Measurements from ENCODE around the gene SCAMP3.
"Not testable (repeated sequence)": the region's sequence is repeated elsewhere in the genome, so short reads cannot be mapped to it uniquely, and the experiment has no call there.

SCAMP3 gene

DNA sequence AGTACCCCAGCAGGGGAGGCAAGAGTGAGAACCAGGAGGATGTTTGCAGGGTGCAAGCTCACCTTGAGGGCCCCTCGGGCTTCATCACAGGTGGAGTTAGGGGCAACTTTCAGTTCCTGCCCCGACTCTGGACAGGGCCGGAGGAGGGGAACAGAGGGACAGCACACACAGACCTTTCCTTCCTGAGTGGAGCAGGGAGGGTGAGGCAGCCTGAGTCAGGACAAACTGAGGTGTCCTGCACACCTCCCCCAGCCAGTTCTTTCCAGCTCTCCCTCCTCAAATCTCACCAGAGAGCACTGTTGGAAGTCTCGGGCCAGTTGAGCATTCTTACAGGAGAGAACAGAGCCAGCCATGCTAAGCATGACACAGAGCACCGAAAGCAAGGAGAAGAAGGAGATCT, 8.4 kb downstream of the SCAMP3 start:
- WGBS = 85% methylated on average over 5 of the region's 5 CpGs
- Histone ChIP-seq H3K27me3 (ENCODE audit: insufficient read depth, low read length) (no peaks in the 10 kb centered on the region), H3K36me3 (ENCODE audit: insufficient read depth, low read length) (peaks cover 18% of the 10 kb centered on the region), H3K4me3 (ENCODE audit: low read length) (peak overlapping the region; percentile 79), H3K9ac (ENCODE audit: low read depth, low read length) (no peak overlapping the region), H3K4me1 (ENCODE audit: insufficient read depth, low read length) (peaks cover 12% of the 10 kb centered on the region; the same call in 1 of the 2 replicates), H3K9me3 (ENCODE audit: insufficient read depth, low read depth, low read length) (no peaks in the 10 kb centered on the region), H3K27ac (ENCODE audit: low read depth, low read length) (no peak overlapping the region)

DNA sequence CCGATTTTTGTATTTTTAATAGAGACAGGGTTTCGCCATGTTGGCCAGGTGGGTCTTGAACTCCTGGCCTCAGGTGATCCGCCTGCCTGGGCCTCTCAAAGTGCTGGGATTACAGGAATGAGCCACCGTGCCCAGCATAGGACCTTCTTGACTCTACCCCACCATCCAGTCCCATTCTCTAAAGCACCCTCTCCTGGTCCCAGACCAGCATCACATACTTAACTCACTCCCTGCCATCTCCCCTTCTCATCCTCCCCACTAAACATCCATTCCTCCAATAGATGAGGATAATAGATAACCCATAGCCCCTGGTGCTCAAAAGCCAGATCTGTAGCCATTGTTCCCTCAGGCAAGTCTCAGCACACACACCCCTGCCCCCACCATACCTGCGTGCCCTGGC, 9.0 kb downstream of the SCAMP3 start:
- no peaks in the 10 kb centered on the region for H3K27me3 ChIP-seq (ENCODE audit: insufficient read depth, low read length)
- 88% methylated on average over 5 of the region's 5 CpGs for WGBS
- peaks cover 17% of the 10 kb centered on the region for H3K36me3 ChIP-seq (ENCODE audit: insufficient read depth, low read length)
- peaks cover 12% of the 10 kb centered on the region; the same call in 1 of the 2 replicates for H3K4me1 ChIP-seq (ENCODE audit: insufficient read depth, low read length)
- no peaks in the 10 kb centered on the region for H3K9me3 ChIP-seq (ENCODE audit: insufficient read depth, low read depth, low read length)
- no peak overlapping the region for H3K27ac ChIP-seq (ENCODE audit: low read depth, low read length)
- H3K9ac ChIP-seq (ENCODE audit: low read depth, low read length) = no peak overlapping the region
- no peak overlapping the region for H3K4me3 ChIP-seq (ENCODE audit: low read length)

DNA sequence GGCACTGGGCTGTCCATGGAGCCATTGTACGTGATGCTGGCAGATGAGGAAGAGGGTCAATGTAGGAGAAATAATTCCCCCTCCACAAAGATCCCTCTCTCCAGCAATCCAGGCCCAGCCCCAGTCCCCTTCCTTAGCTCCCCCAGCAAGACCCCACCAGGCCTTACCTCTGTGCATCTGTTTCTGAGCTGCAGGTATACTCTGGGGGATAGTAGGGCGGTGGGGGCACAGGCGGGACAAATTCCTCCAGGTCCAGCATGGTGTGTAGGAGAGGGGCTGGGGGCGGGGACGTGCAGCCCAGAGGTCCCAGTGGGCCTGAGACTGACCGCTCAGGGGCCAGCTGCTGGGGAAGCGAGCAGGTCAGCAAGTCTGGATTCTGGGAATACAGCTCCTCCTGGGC, 10.6 kb downstream of the SCAMP3 start:
- H3K27ac ChIP-seq (ENCODE audit: low read depth, low read length) = no peak overlapping the region
- no peak overlapping the region for H3K4me3 ChIP-seq (ENCODE audit: low read length)
- H3K9me3 ChIP-seq (ENCODE audit: insufficient read depth, low read depth, low read length) = no peaks in the 10 kb centered on the region
- H3K9ac ChIP-seq (ENCODE audit: low read depth, low read length) = no peak overlapping the region
- 94% methylated on average over 6 of the region's 7 CpGs for WGBS
- peaks cover 18% of the 10 kb centered on the region; the same call in 1 of the 2 replicates for H3K36me3 ChIP-seq (ENCODE audit: insufficient read depth, low read length)
- H3K27me3 ChIP-seq (ENCODE audit: insufficient read depth, low read length) = no peaks in the 10 kb centered on the region
- peaks cover 12% of the 10 kb centered on the region; the same call in 1 of the 2 replicates for H3K4me1 ChIP-seq (ENCODE audit: insufficient read depth, low read length)

DNA sequence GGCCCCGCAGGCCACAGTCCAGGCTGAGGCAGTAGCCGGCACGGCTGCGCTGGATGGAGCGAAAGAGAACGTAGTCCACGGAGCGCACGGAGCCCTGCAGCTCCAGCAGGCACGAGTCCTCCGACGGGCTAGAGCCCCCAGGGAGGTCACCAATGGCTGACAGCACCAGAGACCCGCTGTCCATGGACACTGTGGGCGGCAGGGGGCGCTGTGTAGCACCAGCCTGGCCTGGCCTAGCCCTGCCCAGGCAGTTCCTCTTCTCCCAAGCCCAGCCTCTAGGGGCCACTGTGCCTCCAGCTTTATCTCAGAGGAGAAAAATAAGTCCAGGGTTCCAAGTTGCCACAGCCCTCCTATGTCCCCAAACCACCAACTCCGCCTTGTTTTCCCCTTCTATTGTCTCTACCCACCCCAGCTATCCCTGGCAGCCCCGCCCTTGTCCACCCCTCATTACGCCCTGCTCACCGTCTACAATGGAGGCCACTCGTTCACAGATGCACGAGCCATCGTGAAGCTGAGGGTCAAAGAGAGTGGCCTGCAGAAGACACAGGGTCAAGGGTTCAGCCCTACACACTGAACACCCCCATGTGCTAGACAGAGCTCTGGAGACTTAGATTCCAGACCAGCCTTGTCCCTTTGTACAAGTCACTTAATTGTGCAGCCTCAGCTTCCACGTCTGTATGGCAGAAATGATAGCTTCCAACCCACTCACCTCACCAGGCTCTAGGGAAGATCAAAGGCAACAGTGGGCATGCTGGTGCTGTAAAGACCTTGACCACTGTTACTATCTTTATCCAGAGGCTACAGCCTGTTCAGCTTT, 11.3 kb downstream of the SCAMP3 start:
- Histone ChIP-seq H3K4me3 (ENCODE audit: low read length) (peak overlapping the region; percentile 63), H3K36me3 (ENCODE audit: insufficient read depth, low read length) (peaks cover 18% of the 10 kb centered on the region; the same call in 1 of the 2 replicates), H3K9me3 (ENCODE audit: insufficient read depth, low read depth, low read length) (no peaks in the 10 kb centered on the region), H3K27me3 (ENCODE audit: insufficient read depth, low read length) (peaks cover 5% of the 10 kb centered on the region; the same call in 1 of the 2 replicates), H3K4me1 (ENCODE audit: insufficient read depth, low read length) (peaks cover 10% of the 10 kb centered on the region; the same call in 1 of the 2 replicates), H3K27ac (ENCODE audit: low read depth, low read length) (no peak overlapping the region), H3K9ac (ENCODE audit: low read depth, low read length) (peak overlapping the region; percentile 40; the same call in 1 of the 2 replicates)
- WGBS = 23% methylated on average over 23 of the region's 23 CpGs

DNA sequence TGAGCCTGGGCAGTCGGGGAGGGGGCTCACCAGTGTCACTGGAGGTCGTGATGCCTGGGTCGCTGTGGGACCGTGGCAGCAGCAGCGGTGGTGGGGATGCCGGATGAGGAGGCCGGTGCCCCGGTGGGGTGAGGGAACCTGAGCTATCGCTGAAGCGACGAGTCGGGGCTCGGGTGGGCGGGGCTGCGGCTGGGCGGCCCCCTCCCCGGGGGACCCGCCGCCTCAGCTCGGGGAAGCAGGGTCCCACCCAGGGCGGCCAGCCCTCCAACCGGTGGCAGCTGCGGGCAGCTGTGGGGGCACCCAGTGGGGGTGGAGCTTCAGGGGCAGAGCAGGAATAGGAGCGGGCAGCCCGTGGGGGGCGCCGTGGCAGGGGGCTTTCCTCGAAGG, 11.9 kb downstream of the SCAMP3 start:
- peaks cover 5% of the 10 kb centered on the region; the same call in 1 of the 2 replicates for H3K27me3 ChIP-seq (ENCODE audit: insufficient read depth, low read length)
- no peak overlapping the region for H3K27ac ChIP-seq (ENCODE audit: low read depth, low read length)
- H3K9ac ChIP-seq (ENCODE audit: low read depth, low read length) = peak overlapping the region; percentile 40; the same call in 1 of the 2 replicates
- H3K4me1 ChIP-seq (ENCODE audit: insufficient read depth, low read length) = peaks cover 10% of the 10 kb centered on the region; the same call in 1 of the 2 replicates
- H3K4me3 ChIP-seq (ENCODE audit: low read length) = peak overlapping the region; percentile 63
- H3K36me3 ChIP-seq (ENCODE audit: insufficient read depth, low read length) = peaks cover 18% of the 10 kb centered on the region; the same call in 1 of the 2 replicates
- WGBS = 41% methylated on average over 28 of the region's 28 CpGs
- H3K9me3 ChIP-seq (ENCODE audit: insufficient read depth, low read depth, low read length) = no peaks in the 10 kb centered on the region

DNA sequence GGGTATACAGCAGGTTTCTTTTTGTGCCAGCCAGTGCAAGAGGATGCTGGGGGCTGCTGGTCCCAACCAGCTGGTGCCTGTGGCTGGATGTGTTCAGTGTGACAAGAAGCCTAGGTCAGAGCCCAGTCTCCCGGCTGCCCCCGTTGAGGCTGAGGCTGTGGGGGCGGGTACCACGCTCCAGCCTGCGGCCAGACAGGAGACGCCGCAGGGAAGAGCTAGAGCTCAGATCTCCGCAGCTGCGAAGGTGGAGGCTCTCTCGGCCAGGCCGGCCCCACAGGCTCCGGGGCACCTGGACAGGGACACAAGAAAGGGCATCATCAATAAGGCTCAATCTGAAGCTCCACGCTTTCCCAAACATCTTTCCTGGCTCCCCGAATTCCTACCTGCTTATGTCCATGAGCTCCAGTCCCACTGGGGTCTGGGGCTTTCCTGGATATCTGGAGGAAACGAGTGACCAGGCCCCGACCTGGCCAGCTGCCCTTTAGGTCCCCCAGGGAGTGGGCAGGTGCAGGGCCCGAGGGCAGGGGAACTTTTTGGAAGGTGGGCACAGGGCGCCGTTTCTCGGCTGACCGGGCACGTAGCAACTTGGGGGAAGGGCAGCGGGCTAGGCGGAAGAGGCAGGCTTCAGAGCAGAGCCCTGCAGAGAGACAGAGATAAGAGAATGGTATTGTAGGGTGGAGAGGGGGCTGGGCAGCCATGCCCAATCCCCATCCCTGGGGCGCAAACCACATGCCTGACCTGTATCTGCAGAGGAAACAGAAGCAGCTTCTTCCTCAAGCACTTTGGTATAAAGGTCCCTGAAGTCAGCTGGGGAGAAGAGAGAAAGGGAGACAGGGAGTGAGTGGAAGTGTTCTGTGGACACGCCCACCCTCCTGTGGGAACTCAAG, 14.2 kb downstream of the SCAMP3 start:
- H3K4me3 ChIP-seq (ENCODE audit: low read length) = no peak overlapping the region
- no peak overlapping the region for H3K27ac ChIP-seq (ENCODE audit: low read depth, low read length)
- peaks cover 18% of the 10 kb centered on the region; the same call in 1 of the 2 replicates for H3K36me3 ChIP-seq (ENCODE audit: insufficient read depth, low read length)
- no peaks in the 10 kb centered on the region for H3K9me3 ChIP-seq (ENCODE audit: insufficient read depth, low read depth, low read length)
- H3K27me3 ChIP-seq (ENCODE audit: insufficient read depth, low read length) = peaks cover 14% of the 10 kb centered on the region
- WGBS = 92% methylated on average over 26 of the region's 26 CpGs
- H3K9ac ChIP-seq (ENCODE audit: low read depth, low read length) = no peak overlapping the region
- peaks cover 5% of the 10 kb centered on the region; the same call in 1 of the 2 replicates for H3K4me1 ChIP-seq (ENCODE audit: insufficient read depth, low read length)

DNA sequence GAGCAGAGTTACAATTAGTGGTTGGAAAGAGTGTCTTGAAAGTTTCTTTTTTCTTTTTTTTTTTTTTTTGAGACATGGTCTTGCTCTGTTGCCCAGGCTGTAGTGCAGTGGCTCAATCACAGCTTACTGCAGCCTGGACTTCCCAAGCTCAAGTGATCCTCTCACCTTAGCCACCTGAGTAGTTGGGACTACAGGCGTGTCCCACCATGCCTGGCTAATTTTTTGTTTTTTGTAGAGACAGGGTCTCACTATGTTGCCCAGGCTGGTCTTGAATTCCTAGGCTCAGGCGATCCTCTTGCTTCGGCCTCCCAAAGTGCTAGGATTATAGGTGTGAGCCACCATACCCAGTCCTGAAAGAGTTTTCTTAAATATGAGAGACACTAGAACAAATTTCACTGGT, 15.4 kb downstream of the SCAMP3 start:
- not testable (repeated sequence) for H3K4me1 ChIP-seq (ENCODE audit: insufficient read depth, low read length); H3K9ac ChIP-seq (ENCODE audit: low read depth, low read length); H3K4me3 ChIP-seq (ENCODE audit: low read length); H3K27ac ChIP-seq (ENCODE audit: low read depth, low read length); H3K9me3 ChIP-seq (ENCODE audit: insufficient read depth, low read depth, low read length)
- 87% methylated on average over 3 of the region's 3 CpGs for WGBS
- H3K27me3 ChIP-seq (ENCODE audit: insufficient read depth, low read length) = peaks cover 14% of the 10 kb centered on the region
- H3K36me3 ChIP-seq (ENCODE audit: insufficient read depth, low read length) = peaks cover 18% of the 10 kb centered on the region; the same call in 1 of the 2 replicates

DNA sequence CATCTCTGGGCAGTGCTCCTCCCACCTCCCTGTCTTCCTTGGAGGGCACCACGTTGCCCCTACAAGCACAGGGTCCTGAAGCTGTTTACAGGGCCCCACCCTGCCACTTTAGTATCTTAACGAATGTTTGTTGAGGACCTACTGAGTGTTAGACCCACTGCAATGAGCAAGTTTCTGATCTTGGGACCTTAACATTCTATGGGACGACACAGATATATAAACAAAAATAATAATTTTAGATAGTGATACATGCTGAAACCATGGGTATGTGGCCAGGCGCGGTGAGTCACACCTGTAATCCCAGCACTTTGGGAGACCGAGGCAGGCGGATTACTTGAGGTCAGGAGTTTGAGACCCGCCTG, 17.0 kb downstream of the SCAMP3 start:
- peak overlapping the region; percentile 65 for H3K4me3 ChIP-seq (ENCODE audit: low read length)
- H3K27ac ChIP-seq (ENCODE audit: low read depth, low read length) = peak overlapping the region; percentile 89

DNA sequence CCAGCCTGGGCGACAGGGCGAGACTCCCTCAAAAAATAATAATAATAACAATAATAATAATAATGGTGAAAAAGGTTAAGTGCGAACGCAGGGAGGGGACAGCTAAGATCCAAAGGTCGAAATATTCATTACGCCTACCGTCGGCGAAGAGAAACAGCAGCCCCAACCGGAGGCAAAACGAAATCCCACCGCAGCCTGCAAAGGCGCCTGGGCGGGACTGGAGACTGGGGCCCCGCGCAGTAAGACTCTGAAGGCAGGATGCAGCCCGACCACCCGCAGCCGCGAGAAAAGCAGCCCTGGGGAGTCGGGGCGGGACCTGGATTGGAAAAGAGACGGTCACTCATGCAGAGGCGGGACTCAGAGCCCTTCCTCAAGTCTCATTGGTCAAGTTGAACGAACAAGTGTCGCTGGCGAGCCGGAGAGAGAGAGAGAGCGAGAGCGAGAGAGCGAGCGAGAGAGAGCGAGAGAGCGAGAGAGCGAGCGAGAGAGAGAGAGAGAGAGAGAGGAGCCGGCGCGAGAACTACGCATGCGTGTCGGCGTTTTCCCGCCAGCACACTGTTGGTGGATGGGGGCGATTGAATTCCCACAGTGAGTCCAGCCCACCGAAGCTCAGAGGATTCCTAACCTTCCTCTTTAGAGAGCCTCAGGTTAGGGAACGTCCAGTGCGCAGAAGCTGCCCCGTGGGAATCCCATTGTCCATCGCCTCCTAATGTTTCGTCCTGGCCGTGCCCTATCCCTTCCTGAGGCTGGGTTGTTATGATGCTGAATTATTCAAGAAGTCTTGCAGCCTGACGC, 17.6 kb downstream of the SCAMP3 start:
- Histone ChIP-seq H3K27me3 (ENCODE audit: insufficient read depth, low read length) (peaks cover 14% of the 10 kb centered on the region), H3K36me3 (ENCODE audit: insufficient read depth, low read length) (peaks cover 18% of the 10 kb centered on the region; the same call in 1 of the 2 replicates), H3K4me3 (ENCODE audit: low read length) (peak overlapping the region; percentile 65), H3K9me3 (ENCODE audit: insufficient read depth, low read depth, low read length) (no peaks in the 10 kb centered on the region), H3K9ac (ENCODE audit: low read depth, low read length) (peak overlapping the region; percentile 86), H3K4me1 (ENCODE audit: insufficient read depth, low read length) (peaks cover 7% of the 10 kb centered on the region; the same call in 1 of the 2 replicates), H3K27ac (ENCODE audit: low read depth, low read length) (peak overlapping the region; percentile 89)
- under 1% methylated on average over 51 of the region's 53 CpGs for WGBS

More for the DNA sequence above, 17.0 kb downstream of the SCAMP3 start:
- H3K36me3 ChIP-seq (ENCODE audit: insufficient read depth, low read length) = peaks cover 18% of the 10 kb centered on the region; the same call in 1 of the 2 replicates
- 61% methylated on average over 7 of the region's 8 CpGs for WGBS
- no peaks in the 10 kb centered on the region for H3K9me3 ChIP-seq (ENCODE audit: insufficient read depth, low read depth, low read length)
- H3K4me1 ChIP-seq (ENCODE audit: insufficient read depth, low read length) = peaks cover 7% of the 10 kb centered on the region; the same call in 1 of the 2 replicates
- H3K9ac ChIP-seq (ENCODE audit: low read depth, low read length) = peak overlapping the region; percentile 86
- peaks cover 14% of the 10 kb centered on the region for H3K27me3 ChIP-seq (ENCODE audit: insufficient read depth, low read length)

DNA sequence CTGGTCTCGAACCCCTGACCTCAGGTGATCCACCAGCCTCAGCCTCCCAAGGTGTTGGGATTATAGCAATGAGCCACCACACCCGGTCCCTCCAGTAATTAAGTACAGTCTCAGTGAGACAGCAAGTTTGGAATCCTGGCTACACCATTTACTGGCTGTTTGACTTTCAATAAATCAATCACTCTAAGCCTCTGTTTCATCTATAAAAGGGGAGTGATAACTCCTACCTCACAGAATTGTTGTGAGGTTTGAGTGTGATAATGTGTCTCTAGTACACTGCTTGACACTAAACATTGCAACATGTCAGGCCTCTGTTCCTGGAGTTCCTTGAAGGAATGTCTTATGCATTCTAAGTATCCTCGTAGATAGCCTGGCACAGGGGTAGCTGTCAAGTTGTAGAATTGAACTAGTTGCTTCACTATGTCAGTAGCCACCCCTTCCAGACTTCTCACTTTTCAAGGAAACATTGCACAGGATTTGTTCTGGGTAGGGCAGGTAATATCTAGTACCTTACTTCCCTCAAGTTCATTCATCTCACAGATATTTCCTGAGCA, 19.3 kb downstream of the SCAMP3 start:
- Histone ChIP-seq H3K9ac (ENCODE audit: low read depth, low read length) (no peak overlapping the region), H3K4me3 (ENCODE audit: low read length) (peak overlapping the region; percentile 65), H3K9me3 (ENCODE audit: insufficient read depth, low read depth, low read length) (no peaks in the 10 kb centered on the region), H3K27ac (ENCODE audit: low read depth, low read length) (no peak overlapping the region), H3K27me3 (ENCODE audit: insufficient read depth, low read length) (peaks cover 14% of the 10 kb centered on the region), H3K36me3 (ENCODE audit: insufficient read depth, low read length) (peaks cover 10% of the 10 kb centered on the region; the same call in 1 of the 2 replicates), H3K4me1 (ENCODE audit: insufficient read depth, low read length) (peaks cover 7% of the 10 kb centered on the region; the same call in 1 of the 2 replicates)
- 91% methylated on average over 3 of the region's 3 CpGs for WGBS
